Endodermal cell (in vitro differentiated cells): Measurements from ENCODE around the gene C4orf36. TPM values are rescaled to one million over a fixed set of nuclear protein-coding genes. Genes with fewer than 3 reads are reported as not detected.

ENCODE experiments used
- DNase-seq: peaks from one replicate; pipeline ENCODE4 v3.0.0-alpha.2; 2017
- H3K27ac ChIP-seq: 2 replicates; pipeline ENCODE4 v1.5.1; 2013; ENCODE audit warnings: mild to moderate bottlenecking, low read depth, low read length, moderate library complexity
- H3K27me3 ChIP-seq: 2 replicates; pipeline ENCODE4 v1.6.1; 2013; ENCODE audit warnings: mild to moderate bottlenecking, low read length, moderate library complexity; ENCODE audit not compliant: insufficient read depth, control insufficient read depth, poor library complexity, severe bottlenecking
- H3K36me3 ChIP-seq: 2 replicates; pipeline ENCODE4 v1.7.0; 2013; ENCODE audit warnings: mild to moderate bottlenecking, low read length, moderate library complexity; ENCODE audit not compliant: control insufficient read depth, insufficient read depth
- H3K4me1 ChIP-seq: one replicate; pipeline ENCODE4 v1.7.0; 2013; ENCODE audit warnings: low read length; ENCODE audit not compliant: control insufficient read depth, insufficient read depth
- H3K4me3 ChIP-seq: 2 replicates; pipeline ENCODE4 v1.5.1; 2013; ENCODE audit warnings: mild to moderate bottlenecking, low read length, moderate library complexity
- H3K9ac ChIP-seq: 2 replicates; pipeline ENCODE4 v1.6.1; 2013; ENCODE audit warnings: mild to moderate bottlenecking, low read length, moderate library complexity; ENCODE audit not compliant: poor library complexity, severe bottlenecking; ENCODE audit errors: extremely low read depth
- H3K9me3 ChIP-seq: 2 replicates; pipeline ENCODE4 v1.6.1; 2013; ENCODE audit warnings: mild to moderate bottlenecking, low read length, moderate library complexity; ENCODE audit not compliant: control insufficient read depth
- H3K27ac Mint-ChIP-seq: 2 replicates; pipeline ENCODE4 v1.8.0; 2020; ENCODE audit warnings: mixed read lengths
- H3K27me3 Mint-ChIP-seq: 2 replicates; pipeline ENCODE4 v1.8.0; 2021; ENCODE audit warnings: mild to moderate bottlenecking, mixed read lengths; ENCODE audit not compliant: insufficient read depth
- H3K36me3 Mint-ChIP-seq: 2 replicates; pipeline ENCODE4 v1.8.0; 2020; ENCODE audit warnings: low read depth, mixed read lengths
- H3K4me1 Mint-ChIP-seq: 2 replicates; pipeline ENCODE4 v1.8.0; 2020; ENCODE audit warnings: mixed read lengths
- H3K4me3 Mint-ChIP-seq: 2 replicates; pipeline ENCODE4 v1.8.0; 2020; ENCODE audit warnings: mild to moderate bottlenecking, moderate library complexity, mixed read lengths
- H3K9me3 Mint-ChIP-seq: 2 replicates; pipeline ENCODE4 v1.8.0; 2020; ENCODE audit warnings: mild to moderate bottlenecking, mixed read lengths
- WGBS, 2 experiments: methylation state at CpG; one replicate each; pipeline versions ENCODE4 v1.1.5 to v1.1.7; 2013; ENCODE audit warnings: missing lambda C conversion rate in 2 of 2, mixed read lengths in 1 of 2; ENCODE audit not compliant: insufficient coverage in 1 of 2, insufficient read length in 1 of 2; 5-methylcytosine and 5-hydroxymethylcytosine counted together
- total RNA-seq, 2 donors: library from RNA; stranded (reverse); fragmentation: NEBNext Ultra II Directional in 1 of 2; extraction: Animal tissue kit (Norgen Biotek cat#: 25700) in 1 of 2; gene quantifications; 2 replicates in 1 of 2; 3 replicates in 1 of 2; pipeline ENCODE4 v1.2.1, GENCODE V29; 2021
- TF ChIP-seq, protein P1 (sequence below): fragments of 200-600 bp; sonication (generic); conservative IDR thresholded peaks from 2 replicates; pipeline ENCODE4 v1.5.0; 2021; ENCODE audit warnings: antibody characterized with exemption, mild to moderate bottlenecking

Gene C4orf36
- total RNA-seq, 2 donors from 2014 or later: 2.2 to 3.7 TPM

DNA sequence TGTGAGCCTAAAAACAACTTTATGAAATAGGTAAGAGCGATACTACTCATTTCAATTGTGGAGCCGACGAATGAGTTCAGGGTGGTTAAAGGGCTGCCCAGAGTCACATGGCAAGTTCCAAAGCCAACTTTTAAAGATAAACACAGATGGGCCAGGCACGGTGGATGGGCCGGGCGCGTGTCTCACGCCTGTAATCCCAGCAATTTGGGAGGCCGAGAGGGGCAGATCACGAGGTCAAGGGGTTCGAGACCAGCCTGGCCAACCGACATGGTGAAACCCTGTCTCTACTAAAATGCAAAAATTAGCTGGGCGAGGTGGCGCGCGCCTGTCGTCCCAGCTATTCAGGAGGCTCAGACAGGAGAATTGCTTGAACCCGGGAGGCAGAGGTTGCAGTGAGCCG, 914 bp upstream of the C4orf36 start:
- TF ChIP-seq, protein P1, sequence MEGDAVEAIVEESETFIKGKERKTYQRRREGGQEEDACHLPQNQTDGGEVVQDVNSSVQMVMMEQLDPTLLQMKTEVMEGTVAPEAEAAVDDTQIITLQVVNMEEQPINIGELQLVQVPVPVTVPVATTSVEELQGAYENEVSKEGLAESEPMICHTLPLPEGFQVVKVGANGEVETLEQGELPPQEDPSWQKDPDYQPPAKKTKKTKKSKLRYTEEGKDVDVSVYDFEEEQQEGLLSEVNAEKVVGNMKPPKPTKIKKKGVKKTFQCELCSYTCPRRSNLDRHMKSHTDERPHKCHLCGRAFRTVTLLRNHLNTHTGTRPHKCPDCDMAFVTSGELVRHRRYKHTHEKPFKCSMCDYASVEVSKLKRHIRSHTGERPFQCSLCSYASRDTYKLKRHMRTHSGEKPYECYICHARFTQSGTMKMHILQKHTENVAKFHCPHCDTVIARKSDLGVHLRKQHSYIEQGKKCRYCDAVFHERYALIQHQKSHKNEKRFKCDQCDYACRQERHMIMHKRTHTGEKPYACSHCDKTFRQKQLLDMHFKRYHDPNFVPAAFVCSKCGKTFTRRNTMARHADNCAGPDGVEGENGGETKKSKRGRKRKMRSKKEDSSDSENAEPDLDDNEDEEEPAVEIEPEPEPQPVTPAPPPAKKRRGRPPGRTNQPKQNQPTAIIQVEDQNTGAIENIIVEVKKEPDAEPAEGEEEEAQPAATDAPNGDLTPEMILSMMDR: no peak
- no peak overlapping the region for H3K27ac Mint-ChIP-seq
- Histone ChIP-seq H3K27ac (no peak overlapping the region), H3K9ac (no peak overlapping the region), H3K4me1 (no peaks in the 10 kb centered on the region), H3K4me3 (peak overlapping the region; percentile 85), H3K36me3 (no peaks in the 10 kb centered on the region), H3K9me3 (no peaks in the 10 kb centered on the region), H3K27me3 (peaks cover 7% of the 10 kb centered on the region)
- no peaks in the 10 kb centered on the region for H3K36me3 Mint-ChIP-seq
- H3K27me3 Mint-ChIP-seq: peaks cover 11% of the 10 kb centered on the region
- peak; percentile 48 for DNase-seq
- 96% methylated on average over 13 to 19 of the region's 19 CpGs for WGBS, 2 experiments
- H3K9me3 Mint-ChIP-seq: no peaks in the 10 kb centered on the region
- H3K4me1 Mint-ChIP-seq: peaks cover 8% of the 10 kb centered on the region
- peak overlapping the region; percentile 74 for H3K4me3 Mint-ChIP-seq

DNA sequence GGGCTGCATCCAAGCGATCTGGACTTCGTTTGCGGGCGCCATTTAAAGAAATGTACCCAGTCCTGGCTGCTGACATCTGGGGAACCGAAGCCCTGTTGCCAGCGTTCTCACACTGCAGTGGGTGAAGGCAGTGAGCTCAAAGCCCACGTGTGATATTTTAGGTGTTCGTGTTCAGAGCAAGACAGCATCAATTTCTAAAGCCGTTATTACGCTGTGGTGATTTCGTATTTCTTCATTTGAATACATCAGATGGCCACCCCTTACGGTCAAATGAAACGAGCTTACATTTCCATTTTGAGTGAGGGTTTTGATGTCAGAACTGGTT, 376 bp upstream of the C4orf36 start:
- TF ChIP-seq, protein P1: no peak
- no peaks in the 10 kb centered on the region for H3K9me3 Mint-ChIP-seq
- Histone ChIP-seq H3K27ac (peak overlapping the region; percentile 74), H3K4me3 (peak overlapping the region; percentile 85), H3K4me1 (no peaks in the 10 kb centered on the region), H3K27me3 (peaks cover 7% of the 10 kb centered on the region), H3K9ac (peak overlapping the region; percentile 82), H3K36me3 (no peaks in the 10 kb centered on the region), H3K9me3 (no peaks in the 10 kb centered on the region)
- peaks cover 11% of the 10 kb centered on the region for H3K27me3 Mint-ChIP-seq
- peaks cover 2% of the 10 kb centered on the region for H3K36me3 Mint-ChIP-seq
- WGBS, 2 experiments: 32 to 37% methylated on average over 13 of the region's 13 CpGs
- DNase-seq: no peak
- peak overlapping the region; percentile 74 for H3K4me3 Mint-ChIP-seq
- H3K27ac Mint-ChIP-seq: peak overlapping the region; percentile 81
- H3K4me1 Mint-ChIP-seq: peaks cover 8% of the 10 kb centered on the region

DNA sequence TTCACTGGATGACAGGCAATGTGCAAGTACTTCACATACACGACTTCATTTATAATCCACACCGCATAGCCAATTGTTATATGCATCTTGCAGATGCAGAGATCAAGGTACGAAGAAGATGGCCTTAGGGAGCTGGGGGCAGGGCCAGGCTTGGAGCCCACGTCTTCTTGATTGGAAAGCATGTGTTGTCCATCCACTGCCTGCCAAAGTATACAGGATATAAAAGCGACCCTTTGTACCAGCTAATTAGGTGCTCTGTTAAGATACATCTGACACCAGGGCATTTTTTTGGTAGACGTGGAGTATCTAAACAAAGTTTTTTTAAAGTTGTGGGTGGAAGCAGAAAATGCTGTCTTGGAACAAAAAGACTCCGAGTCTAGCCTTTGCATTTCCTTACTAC, 1.4 kb downstream of the C4orf36 start:
- 86 to 89% methylated on average over 7 of the region's 7 CpGs for WGBS, 2 experiments
- no peaks in the 10 kb centered on the region for H3K36me3 ChIP-seq
- Mint-ChIP-seq H3K27ac (no peak overlapping the region), H3K36me3 (peaks cover 4% of the 10 kb centered on the region), H3K27me3 (peaks cover 11% of the 10 kb centered on the region), H3K4me3 (peak overlapping the region; percentile 74), H3K9me3 (no peaks in the 10 kb centered on the region), H3K4me1 (peaks cover 8% of the 10 kb centered on the region)
- H3K4me1 ChIP-seq: no peaks in the 10 kb centered on the region
- no peak for DNase-seq
- H3K4me3 ChIP-seq: no peak overlapping the region
- H3K27ac ChIP-seq: no peak overlapping the region
- no peaks in the 10 kb centered on the region for H3K9me3 ChIP-seq
- H3K9ac ChIP-seq: no peak overlapping the region
- H3K27me3 ChIP-seq: peaks cover 7% of the 10 kb centered on the region
- TF ChIP-seq, protein P1: no peak
